Uterus (tissue), 2 donors: ENCODE measurements around the gene TREML2.

ENCODE experiments used
- CTCF ChIP-seq, 4 experiments: fragments of 200-600 bp in 2 of 4; fragments of 450-650 bp in 2 of 4; sonication (generic) in 2 of 4; IDR thresholded peaks; one replicate each; pipeline ENCODE4 v1.5.1; 2016 to 2019; ENCODE audit warnings: antibody characterized with exemption in 4 of 4, mild to moderate bottlenecking in 2 of 4, moderate library complexity in 1 of 4
- POLR2A ChIP-seq, 2 donors: fragments of 450-650 bp; IDR thresholded peaks; one replicate each; pipeline ENCODE4 v1.6.1; 2016; ENCODE audit warnings: antibody characterized with exemption in 2 of 2, mild to moderate bottlenecking in 1 of 2, moderate library complexity in 1 of 2

- no peak for TF ChIP-seq POLR2A (IDR thresholded peaks at IDR 0.05)
- no peak for TF ChIP-seq CTCF (IDR thresholded peaks at IDR 0.05)
Measured at GRCh38 chr6:41179163-41179562, 21.8 kb downstream of the TREML2 start.
